Measurements from ENCODE around the gene FURIN. TPM values are rescaled to one million over a fixed set of nuclear protein-coding genes. Genes with fewer than 3 reads are reported as not detected.

The FURIN gene
- total and polyA plus RNA-seq, 9 of the 15 experiments (the other 6 are each of a cell fraction or from before 2014, with no cell fraction given): 0.92 to 99.9 (median 34.8) TPM

DNA sequence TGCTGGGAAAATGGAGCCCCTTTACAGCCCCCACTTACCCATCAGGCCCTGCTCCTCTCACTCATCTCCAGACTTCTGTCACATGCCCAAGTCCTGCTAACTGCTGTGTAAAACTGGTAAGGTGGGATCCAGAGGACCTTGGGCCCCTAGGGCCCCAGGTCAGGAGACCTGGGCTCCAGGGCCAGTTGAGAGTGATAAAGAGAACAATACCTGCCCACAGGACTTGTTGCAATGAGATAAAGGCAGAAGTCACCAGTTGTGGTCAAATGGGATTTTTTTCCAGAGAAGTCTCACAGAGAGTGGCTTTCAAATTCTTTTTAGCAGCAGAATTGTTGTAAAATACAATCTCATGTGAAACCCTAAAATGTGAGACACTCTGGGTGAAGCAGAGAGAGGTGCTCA lies 753 bp downstream of the FURIN start (continued):
- TF ChIP-seq, protein P1, sequence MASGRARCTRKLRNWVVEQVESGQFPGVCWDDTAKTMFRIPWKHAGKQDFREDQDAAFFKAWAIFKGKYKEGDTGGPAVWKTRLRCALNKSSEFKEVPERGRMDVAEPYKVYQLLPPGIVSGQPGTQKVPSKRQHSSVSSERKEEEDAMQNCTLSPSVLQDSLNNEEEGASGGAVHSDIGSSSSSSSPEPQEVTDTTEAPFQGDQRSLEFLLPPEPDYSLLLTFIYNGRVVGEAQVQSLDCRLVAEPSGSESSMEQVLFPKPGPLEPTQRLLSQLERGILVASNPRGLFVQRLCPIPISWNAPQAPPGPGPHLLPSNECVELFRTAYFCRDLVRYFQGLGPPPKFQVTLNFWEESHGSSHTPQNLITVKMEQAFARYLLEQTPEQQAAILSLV (tag; IDR thresholded peaks at IDR 0.05): no peak
- TF ChIP-seq CBX5 (IDR thresholded peaks at IDR 0.05; ENCODE audit: borderline replicate concordance, low read depth): no peak
- no peak for TF ChIP-seq ZNF717 (CRISPR knock-in tag; IDR thresholded peaks at IDR 0.05)
- TF ChIP-seq NFIC (IDR thresholded peaks at IDR 0.05): peak; percentile 4; the same call in 1 of the 2 replicates
- TF ChIP-seq SMAD2 (IDR thresholded peaks at IDR 0.05; ENCODE audit: low read depth, low read length): no peak
- no peak for TF ChIP-seq NR2C2 (CRISPR knock-in tag; IDR thresholded peaks at IDR 0.05)
- no peak for TF ChIP-seq NR2C2 (tag; IDR thresholded peaks at IDR 0.05)
- TF ChIP-seq ZNF274 (IDR thresholded peaks at IDR 0.05; ENCODE audit: borderline replicate concordance, low read depth, low read length): no peak
- TF ChIP-seq PCBP2 (IDR thresholded peaks at IDR 0.05; ENCODE audit: low read depth, low read length, poor library complexity, severe bottlenecking): no peak
- TF ChIP-seq TCF3 (CRISPR knock-in tag; IDR thresholded peaks at IDR 0.05): peak; percentile 79
- peak; percentile 51; the same call in 1 of the 2 replicates for TF ChIP-seq KLF16 (IDR thresholded peaks at IDR 0.05)
- no peak for TF ChIP-seq NCOA6 (IDR thresholded peaks at IDR 0.05)
- TF ChIP-seq NONO (IDR thresholded peaks at IDR 0.05; ENCODE audit: low read depth in 2 of 2, low read length in 1 of 2): 0 out of 4 replicates have a peak, but pooled peaks of 1 of the 2 experiments have one; percentile 17
- TF ChIP-seq, protein P2, sequence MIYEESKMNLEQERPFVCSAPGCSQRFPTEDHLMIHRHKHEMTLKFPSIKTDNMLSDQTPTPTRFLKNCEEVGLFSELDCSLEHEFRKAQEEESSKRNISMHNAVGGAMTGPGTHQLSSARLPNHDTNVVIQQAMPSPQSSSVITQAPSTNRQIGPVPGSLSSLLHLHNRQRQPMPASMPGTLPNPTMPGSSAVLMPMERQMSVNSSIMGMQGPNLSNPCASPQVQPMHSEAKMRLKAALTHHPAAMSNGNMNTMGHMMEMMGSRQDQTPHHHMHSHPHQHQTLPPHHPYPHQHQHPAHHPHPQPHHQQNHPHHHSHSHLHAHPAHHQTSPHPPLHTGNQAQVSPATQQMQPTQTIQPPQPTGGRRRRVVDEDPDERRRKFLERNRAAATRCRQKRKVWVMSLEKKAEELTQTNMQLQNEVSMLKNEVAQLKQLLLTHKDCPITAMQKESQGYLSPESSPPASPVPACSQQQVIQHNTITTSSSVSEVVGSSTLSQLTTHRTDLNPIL (CRISPR knock-in tag; IDR thresholded peaks at IDR 0.05): no peak
- TF ChIP-seq TGIF2 (CRISPR knock-in tag; IDR thresholded peaks at IDR 0.05): no peak
- TF ChIP-seq SIX5 (IDR thresholded peaks at IDR 0.05; ENCODE audit: borderline replicate concordance in 1 of 2, insufficient read depth in 1 of 2, low read depth in 1 of 2, low read length in 2 of 2): no peak
- no peak for TF ChIP-seq TSC22D4 (tag; IDR thresholded peaks at IDR 0.05)
- TF ChIP-seq ZNF77 (CRISPR knock-in tag; IDR thresholded peaks at IDR 0.05): no peak
- peak; percentile 30; the same call in 1 of the 2 replicates for TF ChIP-seq RAD51 (IDR thresholded peaks at IDR 0.05; ENCODE audit: borderline replicate concordance, low read depth)
- TF ChIP-seq STAG1 (CRISPR knock-in tag; IDR thresholded peaks at IDR 0.05; ENCODE audit: borderline replicate concordance): no peak
- no peak for TF ChIP-seq ERF (CRISPR knock-in tag; IDR thresholded peaks at IDR 0.05)
- no peak for TF ChIP-seq ZNF282 (CRISPR knock-in tag; IDR thresholded peaks at IDR 0.05)
- no peak for TF ChIP-seq JUND (IDR thresholded peaks at IDR 0.05; ENCODE audit: borderline replicate concordance, low read depth, low read length)
- no peak for TF ChIP-seq JUND (tag; IDR thresholded peaks at IDR 0.05; ENCODE audit: borderline replicate concordance, low read depth, low read length)
- TF ChIP-seq SPI1 (IDR thresholded peaks at IDR 0.05; ENCODE audit: borderline replicate concordance, low read depth, low read length): no peak
- no peak for TF ChIP-seq CREBBP (IDR thresholded peaks at IDR 0.05; ENCODE audit: low read depth, low read length)
- TF ChIP-seq POLR2AphosphoS2 (IDR thresholded peaks at IDR 0.05; ENCODE audit: low read length): no peak

Measured in K562 (cell line).